K562 (cell line): ENCODE results near the gene ADGRG1. TPM values are rescaled to one million over a fixed set of nuclear protein-coding genes. Genes with fewer than 3 reads are reported as not detected.

Source experiments
- ATF1 ChIP-seq, 2 experiments: fragments of 450-650 bp in 1 of 2; IDR thresholded peaks; 2 replicates each; pipeline ENCODE4 v1.6.1; 2016; ENCODE audit warnings: missing compliant biosample characterization in 1 of 2, missing genetic modification characterization in 1 of 2
- CBX8 ChIP-seq: fragments of 200-600 bp; sonication (generic); IDR thresholded peaks from 2 replicates; pipeline ENCODE4 v1.6.1; 2012; ENCODE audit warnings: borderline replicate concordance, mixed run types, low read depth, mild to moderate bottlenecking, moderate library complexity, mixed read lengths, low read length, control low read depth, inconsistent platforms; ENCODE audit not compliant: poor library complexity, severe bottlenecking; ENCODE audit errors: extremely low read depth
- CTBP1 ChIP-seq: fragments of 450-650 bp; IDR thresholded peaks from 2 replicates; pipeline ENCODE4 v1.6.1; 2016; ENCODE audit warnings: borderline replicate concordance
- ETS2 ChIP-seq: IDR thresholded peaks from 2 replicates; pipeline ENCODE4 v1.6.1; 2016; ENCODE audit warnings: borderline replicate concordance, missing genetic modification characterization, mild to moderate bottlenecking, moderate library complexity, missing compliant biosample characterization; ENCODE audit not compliant: poor library complexity, severe bottlenecking
- HDAC1 ChIP-seq, 2 experiments: fragments of 450-650 bp; IDR thresholded peaks; 2 replicates each; pipeline ENCODE4 v1.6.1; 2016 to 2017; ENCODE audit warnings: inconsistent platforms in 1 of 2, mild to moderate bottlenecking in 1 of 2, moderate library complexity in 1 of 2
- HIVEP1 ChIP-seq: fragments of 250-450 bp; sonication (Bioruptor Pico); IDR thresholded peaks from 2 replicates; pipeline ENCODE4 v1.4.0; 2020; ENCODE audit warnings: mild to moderate bottlenecking
- HMBOX1 ChIP-seq: sonication (generic); IDR thresholded peaks from 2 replicates; pipeline ENCODE4 v1.6.1; 2016
- HNRNPH1 ChIP-seq: fragments of 200-400 bp; formaldehyde crosslinking; optimal IDR thresholded peaks from 2 replicates; pipeline ENCODE3; 2017; ENCODE audit warnings: low read depth, mild to moderate bottlenecking, low read length, moderate library complexity
- L3MBTL2 ChIP-seq: fragments of 450-650 bp; IDR thresholded peaks from 2 replicates; pipeline ENCODE4 v1.6.1; 2016; ENCODE audit warnings: mild to moderate bottlenecking, moderate library complexity
- SMAD1 ChIP-seq: fragments of 150-350 bp; IDR thresholded peaks from 2 replicates; pipeline ENCODE4 v1.6.1; 2014; ENCODE audit warnings: low read length, low read depth; ENCODE audit not compliant: partially characterized antibody
- SMARCC2 ChIP-seq: fragments of 450-650 bp; IDR thresholded peaks from 2 replicates; pipeline ENCODE4 v1.6.1; 2017; ENCODE audit warnings: antibody characterized with exemption, moderate library complexity, mild to moderate bottlenecking, low read depth
- SMARCE1 ChIP-seq: fragments of 450-650 bp; IDR thresholded peaks from 2 replicates; pipeline ENCODE4 v1.7.1; 2016; ENCODE audit warnings: mild to moderate bottlenecking
- TAL1 ChIP-seq: fragments of 450-650 bp; IDR thresholded peaks from 2 replicates; pipeline ENCODE4 v1.6.1; 2016; ENCODE audit warnings: mild to moderate bottlenecking
- ZBTB7A ChIP-seq: IDR thresholded peaks from 2 replicates; pipeline ENCODE4 v1.6.1; 2011; ENCODE audit warnings: low read depth, mild to moderate bottlenecking, low read length, moderate library complexity, borderline replicate concordance; ENCODE audit not compliant: control insufficient read depth
- ZNF318 ChIP-seq, 2 experiments: fragments of 450-650 bp; IDR thresholded peaks; 2 replicates each; pipeline ENCODE4 v1.6.1; 2016; ENCODE audit warnings: mild to moderate bottlenecking in 2 of 2, borderline replicate concordance in 1 of 2, low read depth in 1 of 2, moderate library complexity in 1 of 2
- ZNF41 ChIP-seq: fragments of 250-450 bp; sonication (Bioruptor Pico); conservative IDR thresholded peaks from 2 replicates; pipeline ENCODE4 v1.4.0; 2020; ENCODE audit warnings: mild to moderate bottlenecking
- ZNF584 ChIP-seq: fragments of 200-800 bp; sonication (Bioruptor generic); IDR thresholded peaks from 2 replicates; pipeline ENCODE4 v1.6.1; 2016; ENCODE audit warnings: low read depth, mild to moderate bottlenecking, missing genetic modification characterization, missing compliant biosample characterization
- ZNF76 ChIP-seq: fragments of 250-450 bp; sonication (Bioruptor Pico); IDR thresholded peaks from 2 replicates; pipeline ENCODE4 v1.4.0; 2020; ENCODE audit warnings: mild to moderate bottlenecking, moderate library complexity, borderline replicate concordance
- polyA plus RNA-seq, 8 experiments: library from polyadenylated mRNA; depleted of rRNA in 4 of 8; stranded (reverse) in 5 of 8; unstranded in 3 of 8; fragments of >200 nt; fragmentation: Nextera tagmentation in 2 of 8; fragmentation: Illumina TruSeq in 1 of 8; extraction: Ambion mirVana in 2 of 8; extraction: Trizol in 1 of 8; gene quantifications; 2 replicates each; pipeline versions ENCODE4 v1.2.1 to v1.2.3, GENCODE V29; 2011 to 2014; ENCODE audit warnings: inconsistent platforms in 1 of 8, missing spikeins in 1 of 8
- total RNA-seq, 7 experiments: library from RNA; depleted of rRNA in 6 of 7; stranded (reverse); fragments of >200 nt in 6 of 7; fragmentation: Illumina TruSeq in 2 of 7; extraction: Trizol in 2 of 7; gene quantifications; 2 replicates each; pipeline versions ENCODE4 v1.2.1 to v1.2.3, GENCODE V29; 2011 to 2021; ENCODE audit warnings: low replicate concordance in 1 of 7

Gene ADGRG1
- total and polyA plus RNA-seq, 9 of the 15 experiments (the other 6 are each of a cell fraction or from before 2014, with no cell fraction given) = 0.04 to 0.31 (median 0.16) TPM; not detected in 6

GRCh38 chr16:57675741-57676551 is 47.5 kb downstream of the ADGRG1 start (continued):
- TF ChIP-seq SMAD1 (no peak), SMARCC2 (no peak), L3MBTL2 (peak; percentile 45), ZNF76 (no peak), ZNF318 (IDR thresholded peaks at IDR 0.05; ENCODE audit: borderline replicate concordance in 1 of 2, low read depth in 1 of 2) (no peak), ZBTB7A (0 out of 2 replicates have a peak, but pooled peaks have one; percentile 31), HMBOX1 (peak; percentile 86), ATF1 (CRISPR knock-in tag; IDR thresholded peaks at IDR 0.05) (no peak), ATF1 (tag; IDR thresholded peaks at IDR 0.05) (peak; percentile 63), CTBP1 (peak; percentile 87), ZNF41 (no peak), HNRNPH1 (no peak), ETS2 (tag) (no peak), TAL1 (peak; percentile 51), HDAC1 (IDR thresholded peaks at IDR 0.05) (no peak), CBX8 (no peak), ZNF584 (CRISPR knock-in tag) (0 out of 2 replicates have a peak, but pooled peaks have one; percentile 32), SMARCE1 (peak; percentile 59; the same call in 1 of the 2 replicates), HIVEP1 (no peak)
